K562 (cell line): ENCODE measurements around the gene ATP6V1F. TPM values are rescaled to one million over a fixed set of nuclear protein-coding genes. Genes with fewer than 3 reads are reported as not detected.

Source experiments
- CREM ChIP-seq: IDR thresholded peaks from 2 replicates; pipeline ENCODE4 v1.6.1; 2014; ENCODE audit warnings: antibody characterized with exemption, low read depth
- DIDO1 ChIP-seq: fragments of 450-650 bp; IDR thresholded peaks from 2 replicates; pipeline ENCODE4 v1.6.1; 2016; ENCODE audit warnings: low read depth, missing biosample characterization, missing genetic modification characterization
- DPF2 ChIP-seq: fragments of 450-650 bp; IDR thresholded peaks from 2 replicates; pipeline ENCODE4 v1.6.1; 2016
- GTF2B ChIP-seq: IDR thresholded peaks from 2 replicates; pipeline ENCODE4 v1.6.1; 2011; ENCODE audit not compliant: insufficient read length; ENCODE audit errors: extremely low read depth
- HCFC1 ChIP-seq: IDR thresholded peaks from 2 replicates; pipeline ENCODE4 v1.6.1; 2012; ENCODE audit warnings: low read depth, low read length, improper control_type of control experiment
- HIVEP1 ChIP-seq: fragments of 250-450 bp; sonication (Bioruptor Pico); IDR thresholded peaks from 2 replicates; pipeline ENCODE4 v1.4.0; 2020; ENCODE audit warnings: mild to moderate bottlenecking
- KAT7 ChIP-seq: sonication (generic); formaldehyde crosslinking; IDR thresholded peaks from 2 replicates; pipeline ENCODE4 v1.8.0; 2022; ENCODE audit warnings: missing genetic modification reagents, mild to moderate bottlenecking, borderline replicate concordance
- POLR2AphosphoS2 ChIP-seq: IDR thresholded peaks from 2 replicates; pipeline ENCODE4 v1.6.1; 2012; ENCODE audit warnings: low read length, improper control_type of control experiment
- RBFOX2 ChIP-seq: fragments of 200-400 bp; formaldehyde crosslinking; IDR thresholded peaks from 2 replicates; pipeline ENCODE4 v1.6.1; 2017; ENCODE audit warnings: low read depth, mild to moderate bottlenecking, low read length, moderate library complexity
- SMARCA4 ChIP-seq: fragments of 450-650 bp; IDR thresholded peaks from 2 replicates; pipeline ENCODE4 v1.6.1; 2016
- SRSF9 ChIP-seq: fragments of 200-400 bp; formaldehyde crosslinking; IDR thresholded peaks from 2 replicates; pipeline ENCODE4 v1.6.1; 2017; ENCODE audit warnings: low read depth, low read length, borderline replicate concordance
- STAT5A ChIP-seq: IDR thresholded peaks from 2 replicates; pipeline ENCODE4 v1.6.1; 2012; ENCODE audit warnings: low read length, inconsistent platforms, borderline replicate concordance
- U2AF2 ChIP-seq: fragments of 200-400 bp; formaldehyde crosslinking; optimal IDR thresholded peaks from 2 replicates; pipeline ENCODE3; 2017; ENCODE audit warnings: low read depth, mild to moderate bottlenecking, low read length
- ZNF124 ChIP-seq: sonication (generic); formaldehyde crosslinking; IDR thresholded peaks from 2 replicates; pipeline ENCODE4 v1.8.1; 2022; ENCODE audit warnings: missing genetic modification reagents
- ZNF23 ChIP-seq: fragments of 250-450 bp; sonication (Bioruptor Pico); IDR thresholded peaks from 2 replicates; pipeline ENCODE4 v1.4.0; 2020; ENCODE audit warnings: mild to moderate bottlenecking
- ZNF232 ChIP-seq: sonication (generic); formaldehyde crosslinking; IDR thresholded peaks from 2 replicates; pipeline ENCODE4 v1.8.0; 2022; ENCODE audit warnings: mild to moderate bottlenecking, missing genetic modification reagents
- ZNF24 ChIP-seq: fragments of 450-650 bp; IDR thresholded peaks from 2 replicates; pipeline ENCODE4 v1.6.1; 2016
- ZNF431 ChIP-seq: sonication (generic); formaldehyde crosslinking; IDR thresholded peaks from 2 replicates; pipeline ENCODE4 v1.8.0; 2022; ENCODE audit warnings: mild to moderate bottlenecking, missing genetic modification reagents
- ZNF707 ChIP-seq: fragments of 250-450 bp; sonication (Bioruptor Pico); conservative IDR thresholded peaks from 2 replicates; pipeline ENCODE4 v1.8.0; 2022; ENCODE audit warnings: inconsistent platforms, mild to moderate bottlenecking, moderate library complexity
- polyA plus RNA-seq, 8 experiments: library from polyadenylated mRNA; depleted of rRNA in 4 of 8; stranded (reverse) in 5 of 8; unstranded in 3 of 8; fragments of >200 nt; fragmentation: Nextera tagmentation in 2 of 8; fragmentation: Illumina TruSeq in 1 of 8; extraction: Ambion mirVana in 2 of 8; extraction: Trizol in 1 of 8; gene quantifications; 2 replicates each; pipeline versions ENCODE4 v1.2.1 to v1.2.3, GENCODE V29; 2011 to 2014; ENCODE audit warnings: inconsistent platforms in 1 of 8, missing spikeins in 1 of 8
- total RNA-seq, 7 experiments: library from RNA; depleted of rRNA in 6 of 7; stranded (reverse); fragments of >200 nt in 6 of 7; fragmentation: Illumina TruSeq in 2 of 7; extraction: Trizol in 2 of 7; gene quantifications; 2 replicates each; pipeline versions ENCODE4 v1.2.1 to v1.2.3, GENCODE V29; 2011 to 2021; ENCODE audit warnings: low replicate concordance in 1 of 7
- TF ChIP-seq, protein P1 (sequence below): fragments of 250-450 bp; sonication (Bioruptor Pico); IDR thresholded peaks from 2 replicates; pipeline ENCODE4 v1.8.0; 2022; ENCODE audit warnings: moderate library complexity, mild to moderate bottlenecking, inconsistent platforms
- TF ChIP-seq, protein P2 (sequence below): fragments of 450-650 bp; formaldehyde crosslinking; IDR thresholded peaks from 2 replicates; pipeline ENCODE4 v1.4.0; 2022; ENCODE audit warnings: mild to moderate bottlenecking, moderate library complexity
- TF ChIP-seq, protein P3 (sequence below): fragments of 450-650 bp; conservative IDR thresholded peaks from 2 replicates; pipeline ENCODE4 v1.6.1; 2016; ENCODE audit warnings: missing genetic modification characterization, low read depth, mild to moderate bottlenecking, control low read depth, missing compliant biosample characterization
- TF ChIP-seq, protein P4 (sequence below): sonication (generic); formaldehyde crosslinking; IDR thresholded peaks from 2 replicates; pipeline ENCODE4 v1.8.1; 2023; ENCODE audit warnings: mild to moderate bottlenecking, missing genetic modification reagents, moderate library complexity

The ATP6V1F gene
- total and polyA plus RNA-seq, 9 of the 15 experiments (the other 6 are each of a cell fraction or from before 2014, with no cell fraction given): 206 to 1,123 (median 542) TPM

DNA sequence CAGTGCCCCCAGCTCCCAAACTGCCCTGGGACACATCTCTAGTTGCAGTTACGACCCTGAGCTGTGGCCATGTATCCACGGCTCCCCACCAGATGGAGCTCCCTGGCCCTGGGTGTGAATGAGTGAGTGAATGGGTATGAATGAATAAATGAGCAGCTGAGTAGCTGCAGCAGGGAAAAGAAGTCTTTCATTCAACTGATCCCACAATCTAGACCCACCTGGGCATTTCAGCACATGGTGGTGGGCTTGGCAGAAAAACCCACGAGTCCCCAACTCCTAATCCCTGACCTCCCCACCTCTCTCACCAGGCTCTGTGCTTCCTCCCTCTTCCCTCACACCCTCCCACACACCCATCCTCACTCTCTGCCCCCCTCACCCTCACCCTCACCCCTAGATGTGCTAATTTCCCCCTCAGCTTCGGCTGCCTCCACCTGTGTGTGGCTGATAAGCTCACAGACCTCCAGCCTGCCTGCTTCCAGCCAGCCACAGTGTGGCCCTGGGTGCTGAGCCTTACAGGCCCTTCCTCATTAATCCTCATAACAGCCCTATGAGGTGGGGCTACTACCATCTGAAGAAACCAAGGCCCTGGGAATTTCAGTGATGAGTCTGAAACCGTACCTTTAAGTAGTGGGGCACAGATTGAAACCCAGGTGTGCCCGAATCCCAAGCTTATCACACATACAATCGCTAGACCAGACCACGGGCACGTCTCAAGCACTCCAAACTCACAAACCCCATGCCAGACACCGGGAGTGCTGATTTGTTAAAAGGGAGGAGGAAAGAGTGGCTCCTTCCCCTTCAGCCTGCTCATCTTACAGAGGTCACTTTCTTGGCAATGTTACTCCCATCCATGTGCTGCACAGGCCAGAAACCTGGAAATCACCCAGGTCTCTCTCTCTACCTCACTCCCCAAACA, 2.2 kb upstream of the ATP6V1F start (continued):
- TF ChIP-seq HCFC1 (no peak), ZNF24 (peak; percentile 99), KAT7 (CRISPR knock-in tag) (no peak), POLR2AphosphoS2 (no peak; the same call in 1 of the 2 replicates), HIVEP1 (0 out of 2 replicates have a peak, but pooled peaks have one; percentile 45), ZNF707 (CRISPR knock-in tag) (0 out of 2 replicates have a peak, but pooled peaks have one; percentile 18), CREM (peak; percentile 68), GTF2B (no peak), STAT5A (peak; percentile 91), U2AF2 (no peak), DPF2 (peak; percentile 99), DIDO1 (tag) (no peak), SRSF9 (no peak), RBFOX2 (peak; percentile 55), ZNF232 (CRISPR knock-in tag) (peak; percentile 78; the same call in 1 of the 2 replicates), ZNF23 (CRISPR knock-in tag) (no peak), ZNF124 (CRISPR knock-in tag) (no peak), SMARCA4 (peak; percentile 98), ZNF431 (CRISPR knock-in tag) (peak; percentile 52; the same call in 1 of the 2 replicates)
- TF ChIP-seq, protein P1, sequence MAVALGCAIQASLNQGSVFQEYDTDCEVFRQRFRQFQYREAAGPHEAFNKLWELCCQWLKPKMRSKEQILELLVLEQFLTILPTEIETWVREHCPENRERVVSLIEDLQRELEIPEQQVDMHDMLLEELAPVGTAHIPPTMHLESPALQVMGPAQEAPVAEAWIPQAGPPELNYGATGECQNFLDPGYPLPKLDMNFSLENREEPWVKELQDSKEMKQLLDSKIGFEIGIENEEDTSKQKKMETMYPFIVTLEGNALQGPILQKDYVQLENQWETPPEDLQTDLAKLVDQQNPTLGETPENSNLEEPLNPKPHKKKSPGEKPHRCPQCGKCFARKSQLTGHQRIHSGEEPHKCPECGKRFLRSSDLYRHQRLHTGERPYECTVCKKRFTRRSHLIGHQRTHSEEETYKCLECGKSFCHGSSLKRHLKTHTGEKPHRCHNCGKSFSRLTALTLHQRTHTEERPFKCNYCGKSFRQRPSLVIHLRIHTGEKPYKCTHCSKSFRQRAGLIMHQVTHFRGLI (CRISPR knock-in tag): 0 out of 2 replicates have a peak, but pooled peaks have one; percentile 42
- TF ChIP-seq, protein P2, sequence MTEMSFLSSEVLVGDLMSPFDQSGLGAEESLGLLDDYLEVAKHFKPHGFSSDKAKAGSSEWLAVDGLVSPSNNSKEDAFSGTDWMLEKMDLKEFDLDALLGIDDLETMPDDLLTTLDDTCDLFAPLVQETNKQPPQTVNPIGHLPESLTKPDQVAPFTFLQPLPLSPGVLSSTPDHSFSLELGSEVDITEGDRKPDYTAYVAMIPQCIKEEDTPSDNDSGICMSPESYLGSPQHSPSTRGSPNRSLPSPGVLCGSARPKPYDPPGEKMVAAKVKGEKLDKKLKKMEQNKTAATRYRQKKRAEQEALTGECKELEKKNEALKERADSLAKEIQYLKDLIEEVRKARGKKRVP (CRISPR knock-in tag): 0 out of 2 replicates have a peak, but pooled peaks have one; percentile 23
- TF ChIP-seq, protein P3, sequence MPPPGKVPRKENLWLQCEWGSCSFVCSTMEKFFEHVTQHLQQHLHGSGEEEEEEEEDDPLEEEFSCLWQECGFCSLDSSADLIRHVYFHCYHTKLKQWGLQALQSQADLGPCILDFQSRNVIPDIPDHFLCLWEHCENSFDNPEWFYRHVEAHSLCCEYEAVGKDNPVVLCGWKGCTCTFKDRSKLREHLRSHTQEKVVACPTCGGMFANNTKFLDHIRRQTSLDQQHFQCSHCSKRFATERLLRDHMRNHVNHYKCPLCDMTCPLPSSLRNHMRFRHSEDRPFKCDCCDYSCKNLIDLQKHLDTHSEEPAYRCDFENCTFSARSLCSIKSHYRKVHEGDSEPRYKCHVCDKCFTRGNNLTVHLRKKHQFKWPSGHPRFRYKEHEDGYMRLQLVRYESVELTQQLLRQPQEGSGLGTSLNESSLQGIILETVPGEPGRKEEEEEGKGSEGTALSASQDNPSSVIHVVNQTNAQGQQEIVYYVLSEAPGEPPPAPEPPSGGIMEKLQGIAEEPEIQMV: no peak
- TF ChIP-seq, protein P4, sequence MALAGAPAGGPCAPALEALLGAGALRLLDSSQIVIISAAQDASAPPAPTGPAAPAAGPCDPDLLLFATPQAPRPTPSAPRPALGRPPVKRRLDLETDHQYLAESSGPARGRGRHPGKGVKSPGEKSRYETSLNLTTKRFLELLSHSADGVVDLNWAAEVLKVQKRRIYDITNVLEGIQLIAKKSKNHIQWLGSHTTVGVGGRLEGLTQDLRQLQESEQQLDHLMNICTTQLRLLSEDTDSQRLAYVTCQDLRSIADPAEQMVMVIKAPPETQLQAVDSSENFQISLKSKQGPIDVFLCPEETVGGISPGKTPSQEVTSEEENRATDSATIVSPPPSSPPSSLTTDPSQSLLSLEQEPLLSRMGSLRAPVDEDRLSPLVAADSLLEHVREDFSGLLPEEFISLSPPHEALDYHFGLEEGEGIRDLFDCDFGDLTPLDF (CRISPR knock-in tag): peak; percentile 9
